HG02623 (cell line): Measurements from ENCODE around the gene HGFAC.

ENCODE experiments used
- ATAC-seq: cut with Tn5 transposase; IDR thresholded peaks from one replicate; pipeline ENCODE4 v1.9.1; 2021; ENCODE audit warnings: moderate library complexity; ENCODE audit not compliant: unreplicated experiment

Gene HGFAC

GRCh38 chr4:3441501-3442459, at the start of gene HGFAC:
Gene HGFAC (plus strand): TSS chr4:3441968. CDS start chr4:3442002, 34 bp downstream.
- no peak for ATAC-seq

GRCh38 chr4:3392321-3392720, 49.4 kb upstream of the HGFAC start:
- no peak for ATAC-seq

- ATAC-seq = no peak
Measured at GRCh38 chr4:3393171-3393570, 48.6 kb upstream of the HGFAC start.

GRCh38 chr4:3396600-3396999, 45.2 kb upstream of the HGFAC start:
- no peak for ATAC-seq

GRCh38 chr4:3397128-3397527, 44.6 kb upstream of the HGFAC start:
- no peak for ATAC-seq

- ATAC-seq = no peak
Measured at GRCh38 chr4:3399277-3400194, 42.2 kb upstream of the HGFAC start.

GRCh38 chr4:3401436-3402171, 40.2 kb upstream of the HGFAC start:
- ATAC-seq = no peak

GRCh38 chr4:3402491-3403347, 39.0 kb upstream of the HGFAC start:
- no peak for ATAC-seq

GRCh38 chr4:3403348-3403906, 38.3 kb upstream of the HGFAC start:
- ATAC-seq = no peak

- ATAC-seq = no peak
Measured at GRCh38 chr4:3404546-3404945, 37.2 kb upstream of the HGFAC start.

GRCh38 chr4:3405176-3405575, 36.6 kb upstream of the HGFAC start:
- no peak for ATAC-seq

- ATAC-seq = no peak
Measured at GRCh38 chr4:3406021-3406420, 35.7 kb upstream of the HGFAC start.

GRCh38 chr4:3406431-3406830, 35.3 kb upstream of the HGFAC start:
- no peak for ATAC-seq

GRCh38 chr4:3407171-3407771, 34.5 kb upstream of the HGFAC start:
- ATAC-seq = no peak

- no peak for ATAC-seq
Measured at GRCh38 chr4:3407930-3408792, 33.6 kb upstream of the HGFAC start.

GRCh38 chr4:3408793-3409330, 32.9 kb upstream of the HGFAC start:
- ATAC-seq = no peak

GRCh38 chr4:3409571-3410091, 32.1 kb upstream of the HGFAC start:
- ATAC-seq = no peak
